ENCODE measurements around the gene RRP15. TPM values are rescaled to one million over a fixed set of nuclear protein-coding genes. Genes with fewer than 3 reads are reported as not detected.

Gene RRP15
- total and polyA plus RNA-seq, 2 donors (not counting 1 experiment from before 2014, with no cell fraction given), result 6.9 to 8.6 TPM

GRCh38 chr1:218346391-218347204 is 61.5 kb downstream of the RRP15 start:
- Histone ChIP-seq H3K79me2 (ENCODE audit: control insufficient read depth, insufficient read depth, low read length) (peaks cover 7% of the 10 kb centered on the region), H3K4me2 (ENCODE audit: extremely low read depth, insufficient read depth, low read length) (peak overlapping the region; percentile 92), H3K4me1 (ENCODE audit: control insufficient read depth, extremely low read depth, insufficient read depth, low read length) (no peaks in the 10 kb centered on the region), H2AFZ (ENCODE audit: low read length) (peak overlapping the region; percentile 49), H3K9ac (ENCODE audit: insufficient read depth, low read length) (peak overlapping the region; percentile 41), H3K36me3 (ENCODE audit: control insufficient read depth, insufficient read depth, low read length) (no peaks in the 10 kb centered on the region), H4K20me1 (ENCODE audit: control insufficient read depth, extremely low read depth, insufficient read depth, low read length) (no peaks in the 10 kb centered on the region), H3K9me3 (ENCODE audit: control insufficient read depth, insufficient read depth, low read depth, low read length) (no peaks in the 10 kb centered on the region), H3K4me3 (replicated peaks in 1 of 4; ENCODE audit: control extremely low read depth in 1 of 4, insufficient read depth in 1 of 4, low read depth in 3 of 4, low read length in 4 of 4) (peak overlapping the region; percentile 40 to 82 (median 72)), H3K27me3 (ENCODE audit: control insufficient read depth, insufficient read depth, low read length) (no peaks in the 10 kb centered on the region), H3K27ac (ENCODE audit: insufficient read depth, low read length) (peak overlapping the region; percentile 72)
- DNase-seq (ENCODE audit: low read depth in 2 of 2), result peak; percentile 44 to 58
- TF ChIP-seq, protein P1, sequence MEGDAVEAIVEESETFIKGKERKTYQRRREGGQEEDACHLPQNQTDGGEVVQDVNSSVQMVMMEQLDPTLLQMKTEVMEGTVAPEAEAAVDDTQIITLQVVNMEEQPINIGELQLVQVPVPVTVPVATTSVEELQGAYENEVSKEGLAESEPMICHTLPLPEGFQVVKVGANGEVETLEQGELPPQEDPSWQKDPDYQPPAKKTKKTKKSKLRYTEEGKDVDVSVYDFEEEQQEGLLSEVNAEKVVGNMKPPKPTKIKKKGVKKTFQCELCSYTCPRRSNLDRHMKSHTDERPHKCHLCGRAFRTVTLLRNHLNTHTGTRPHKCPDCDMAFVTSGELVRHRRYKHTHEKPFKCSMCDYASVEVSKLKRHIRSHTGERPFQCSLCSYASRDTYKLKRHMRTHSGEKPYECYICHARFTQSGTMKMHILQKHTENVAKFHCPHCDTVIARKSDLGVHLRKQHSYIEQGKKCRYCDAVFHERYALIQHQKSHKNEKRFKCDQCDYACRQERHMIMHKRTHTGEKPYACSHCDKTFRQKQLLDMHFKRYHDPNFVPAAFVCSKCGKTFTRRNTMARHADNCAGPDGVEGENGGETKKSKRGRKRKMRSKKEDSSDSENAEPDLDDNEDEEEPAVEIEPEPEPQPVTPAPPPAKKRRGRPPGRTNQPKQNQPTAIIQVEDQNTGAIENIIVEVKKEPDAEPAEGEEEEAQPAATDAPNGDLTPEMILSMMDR (conservative IDR thresholded peaks at IDR 0.05 in 1 of 2, IDR thresholded peaks at IDR 0.05 in 1 of 2; ENCODE audit: low read depth in 1 of 2, low read length in 2 of 2), result no peak
- no peak for TF ChIP-seq EZH2 (IDR thresholded peaks at IDR 0.05; ENCODE audit: low read length, missing control alignments)

DNA sequence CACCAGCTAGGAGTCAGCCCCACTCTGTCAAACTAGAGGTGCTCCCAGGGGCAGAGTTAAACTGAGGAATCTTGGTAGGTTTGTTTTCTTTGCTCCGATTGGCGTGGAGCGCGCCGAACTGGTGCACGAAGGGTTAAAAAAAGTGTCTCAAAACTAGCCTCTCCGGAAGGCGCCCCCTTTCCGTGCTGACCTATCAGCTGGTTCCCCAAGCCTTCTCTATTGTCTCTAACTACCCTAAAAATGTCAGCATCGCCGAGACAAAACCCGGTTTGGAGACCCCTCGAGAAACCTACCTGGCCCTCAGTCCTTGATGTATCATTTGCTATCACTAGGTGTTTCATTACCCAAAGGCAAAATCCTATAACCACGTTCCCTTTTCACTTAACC is 62.2 kb downstream of the RRP15 start:
- TF ChIP-seq, protein P1 (conservative IDR thresholded peaks at IDR 0.05 in 1 of 2, IDR thresholded peaks at IDR 0.05 in 1 of 2; ENCODE audit: low read depth in 1 of 2, low read length in 2 of 2), result no peak
- no peak for TF ChIP-seq EZH2 (IDR thresholded peaks at IDR 0.05; ENCODE audit: low read length, missing control alignments)

GRCh38 chr1:218347723-218348627 is 62.9 kb downstream of the RRP15 start:
- no peak for TF ChIP-seq EZH2 (IDR thresholded peaks at IDR 0.05; ENCODE audit: low read length, missing control alignments)
- TF ChIP-seq, protein P1 (conservative IDR thresholded peaks at IDR 0.05 in 1 of 2, IDR thresholded peaks at IDR 0.05 in 1 of 2; ENCODE audit: low read depth in 1 of 2, low read length in 2 of 2), result no peak
- Histone ChIP-seq H3K4me1 (ENCODE audit: control insufficient read depth, extremely low read depth, insufficient read depth, low read length) (no peaks in the 10 kb centered on the region), H4K20me1 (ENCODE audit: control insufficient read depth, extremely low read depth, insufficient read depth, low read length) (no peaks in the 10 kb centered on the region), H3K4me3 (replicated peaks in 1 of 4; ENCODE audit: control extremely low read depth in 1 of 4, insufficient read depth in 1 of 4, low read depth in 3 of 4, low read length in 4 of 4) (peak overlapping the region; percentile 40 to 82 (median 72)), H2AFZ (ENCODE audit: low read length) (peak overlapping the region; percentile 49), H3K27me3 (ENCODE audit: control insufficient read depth, insufficient read depth, low read length) (no peaks in the 10 kb centered on the region), H3K4me2 (ENCODE audit: extremely low read depth, insufficient read depth, low read length) (peak overlapping the region; percentile 92), H3K9me3 (ENCODE audit: control insufficient read depth, insufficient read depth, low read depth, low read length) (no peaks in the 10 kb centered on the region), H3K36me3 (ENCODE audit: control insufficient read depth, insufficient read depth, low read length) (no peaks in the 10 kb centered on the region), H3K27ac (ENCODE audit: insufficient read depth, low read length) (peak overlapping the region; percentile 72), H3K9ac (ENCODE audit: insufficient read depth, low read length) (peak overlapping the region; percentile 41), H3K79me2 (ENCODE audit: control insufficient read depth, insufficient read depth, low read length) (peaks cover 7% of the 10 kb centered on the region)
- peak; percentile 38 to 86 for DNase-seq (ENCODE audit: low read depth in 2 of 2)

More for the DNA sequence above, 62.2 kb downstream of the RRP15 start:
- peak overlapping the region; percentile 92 for H3K4me2 ChIP-seq (ENCODE audit: extremely low read depth, insufficient read depth, low read length)
- no peaks in the 10 kb centered on the region for H3K9me3 ChIP-seq (ENCODE audit: control insufficient read depth, insufficient read depth, low read depth, low read length)
- no peaks in the 10 kb centered on the region for H4K20me1 ChIP-seq (ENCODE audit: control insufficient read depth, extremely low read depth, insufficient read depth, low read length)
- H3K79me2 ChIP-seq (ENCODE audit: control insufficient read depth, insufficient read depth, low read length), result peaks cover 7% of the 10 kb centered on the region
- H3K4me3 ChIP-seq (replicated peaks in 1 of 4; ENCODE audit: control extremely low read depth in 1 of 4, insufficient read depth in 1 of 4, low read depth in 3 of 4, low read length in 4 of 4), result peak overlapping the region; percentile 40 to 82 (median 72)
- DNase-seq (ENCODE audit: low read depth in 2 of 2), result peak in 1 of 2 donors; percentile 71
- peak overlapping the region; percentile 41 for H3K9ac ChIP-seq (ENCODE audit: insufficient read depth, low read length)
- H2AFZ ChIP-seq (ENCODE audit: low read length), result peak overlapping the region; percentile 49
- no peaks in the 10 kb centered on the region for H3K27me3 ChIP-seq (ENCODE audit: control insufficient read depth, insufficient read depth, low read length)
- H3K36me3 ChIP-seq (ENCODE audit: control insufficient read depth, insufficient read depth, low read length), result no peaks in the 10 kb centered on the region
- H3K27ac ChIP-seq (ENCODE audit: insufficient read depth, low read length), result peak overlapping the region; percentile 72
- H3K4me1 ChIP-seq (ENCODE audit: control insufficient read depth, extremely low read depth, insufficient read depth, low read length), result no peaks in the 10 kb centered on the region
